Measurements from ENCODE around the gene CALB2. TPM values are rescaled to one million over a fixed set of nuclear protein-coding genes. Genes with fewer than 3 reads are reported as not detected.

CALB2 gene
- polyA plus RNA-seq, 1 donor from 2014 or later, result not detected

DNA sequence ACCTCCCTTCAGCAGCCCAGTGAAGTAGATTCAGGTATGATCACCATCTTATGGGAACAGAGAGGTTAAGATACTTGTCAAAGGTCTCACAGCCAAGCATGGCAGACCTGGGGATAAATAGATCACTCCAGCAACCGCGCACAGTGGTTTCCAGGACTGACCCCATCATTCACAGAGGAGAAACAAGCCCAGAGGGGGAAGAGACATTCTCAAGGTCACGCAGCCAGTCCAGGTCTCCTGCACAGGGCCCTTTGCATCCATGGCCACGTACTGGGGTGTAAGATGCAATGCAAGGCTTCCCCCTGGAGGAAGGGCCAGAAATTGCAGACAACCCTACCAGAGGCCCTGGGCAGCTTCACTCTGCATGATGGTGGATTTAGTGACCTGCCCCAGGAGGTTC lies 63.4 kb downstream of the CALB2 start:
- peaks cover 1 to 7% (median 5%) of the 10 kb centered on the region in 3 donors for H3K4me1 Mint-ChIP-seq

DNA sequence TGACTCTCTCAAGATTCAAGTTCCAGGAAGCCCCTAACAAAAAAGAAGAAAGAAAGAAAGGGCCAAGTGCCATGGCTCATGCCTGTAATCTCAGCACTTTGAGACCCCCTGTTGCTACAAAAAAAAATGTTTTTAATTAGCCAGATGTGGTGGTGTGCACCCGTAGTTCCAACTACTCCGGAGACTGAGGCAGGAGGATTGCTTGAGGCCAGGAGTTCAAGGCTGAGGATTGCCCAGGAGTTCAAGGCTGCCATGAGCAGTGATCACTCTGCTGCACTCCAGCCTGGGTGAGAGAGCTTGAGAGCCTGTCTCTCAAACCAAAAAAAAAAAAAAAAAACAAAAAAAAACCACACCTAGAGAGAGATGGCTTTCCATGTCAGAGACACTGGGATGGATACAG lies 64.5 kb downstream of the CALB2 start:
- H3K36me3 Mint-ChIP-seq, result peaks cover 2% of the 10 kb centered on the region
- peaks cover 35% of the 10 kb centered on the region for H3K27me3 Mint-ChIP-seq
- H3K4me1 Mint-ChIP-seq, result peaks cover 0 to 8% (median 7%) of the 10 kb centered on the region in 3 donors
- H3K27ac Mint-ChIP-seq, result no peak overlapping the region
- H3K9me3 Mint-ChIP-seq, result peaks cover 0 to 4% (median 0%) of the 10 kb centered on the region in 3 donors
- H3K4me3 Mint-ChIP-seq, result no peak overlapping the region

More for the DNA sequence above, 63.4 kb downstream of the CALB2 start:
- peaks cover 0 to 4% (median 0%) of the 10 kb centered on the region in 3 donors for H3K9me3 Mint-ChIP-seq
- peaks cover 1% of the 10 kb centered on the region for H3K36me3 Mint-ChIP-seq
- H3K27ac Mint-ChIP-seq, result no peak overlapping the region
- no peak overlapping the region for H3K4me3 Mint-ChIP-seq
- peaks cover 34% of the 10 kb centered on the region for H3K27me3 Mint-ChIP-seq

DNA sequence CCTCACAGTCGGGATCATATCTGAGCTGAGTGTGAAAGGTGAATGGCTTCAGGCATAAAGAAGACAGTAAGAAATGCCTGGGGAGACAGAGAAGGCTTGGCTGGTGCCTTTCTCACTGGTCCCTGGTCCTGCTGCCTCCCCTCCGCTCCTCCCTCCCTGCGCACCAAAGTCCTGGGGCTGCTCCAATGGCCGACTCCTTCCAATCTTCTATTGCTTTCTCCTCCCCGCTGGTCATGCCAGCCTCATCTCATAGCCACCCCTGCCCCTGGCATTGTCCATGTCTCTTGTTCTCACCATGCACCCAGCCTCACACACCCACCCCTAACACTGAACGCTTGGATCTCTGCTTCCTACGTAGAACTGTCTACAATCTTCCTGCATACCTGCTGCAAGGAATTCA lies 65.3 kb downstream of the CALB2 start:
- Mint-ChIP-seq H3K27ac (peak overlapping the region in 1 of 3 donors; percentile 21), H3K27me3 (peaks cover 33% of the 10 kb centered on the region), H3K36me3 (peaks cover 2% of the 10 kb centered on the region), H3K4me3 (no peak overlapping the region), H3K9me3 (peaks cover 0 to 6% (median 0%) of the 10 kb centered on the region in 3 donors), H3K4me1 (peaks cover 0 to 8% (median 7%) of the 10 kb centered on the region in 3 donors)

DNA sequence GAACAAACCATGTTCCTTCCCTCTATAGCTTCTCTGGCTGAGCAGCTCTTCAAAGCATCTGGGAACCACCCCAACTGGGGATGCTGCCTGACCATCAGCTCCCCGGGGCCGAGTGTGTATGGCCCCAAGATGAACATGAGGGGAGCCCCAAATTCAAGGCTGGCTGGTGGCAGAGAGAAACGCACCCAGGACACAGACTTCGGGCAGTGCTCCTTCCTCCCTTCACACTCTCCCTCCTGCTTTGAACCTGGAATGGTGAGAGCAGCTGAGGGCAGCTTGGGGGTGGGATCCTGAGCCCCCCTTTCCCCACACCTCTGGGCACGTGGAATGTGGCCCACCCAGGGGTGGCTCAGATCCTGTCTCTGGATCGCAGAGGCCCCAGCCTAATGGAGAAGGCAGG lies 66.1 kb downstream of the CALB2 start:
- no peak overlapping the region for H3K27ac Mint-ChIP-seq
- H3K9me3 Mint-ChIP-seq, result peaks cover 0 to 6% (median 0%) of the 10 kb centered on the region in 3 donors
- H3K36me3 Mint-ChIP-seq, result peaks cover 2% of the 10 kb centered on the region
- peak overlapping the region in 1 of 4 donors; percentile 28 for H3K4me3 Mint-ChIP-seq
- peaks cover 0 to 8% (median 7%) of the 10 kb centered on the region in 3 donors for H3K4me1 Mint-ChIP-seq
- H3K27me3 Mint-ChIP-seq, result peaks cover 33% of the 10 kb centered on the region

DNA sequence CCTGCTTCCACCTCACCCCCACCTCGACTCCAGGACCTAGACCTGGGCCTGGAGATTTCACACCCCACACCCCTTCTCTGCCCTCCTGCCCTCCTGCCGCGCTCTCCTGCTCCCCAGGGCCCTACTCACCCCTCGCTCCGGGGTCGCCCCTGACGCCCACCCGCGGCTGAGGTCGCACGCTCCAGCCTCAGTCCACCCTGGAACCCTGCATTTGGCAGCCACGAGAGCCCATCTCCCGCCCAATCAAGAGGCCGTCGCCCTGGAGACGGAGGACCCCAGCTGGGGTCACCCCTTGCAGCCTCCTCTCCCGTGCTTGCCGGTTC lies 67.2 kb downstream of the CALB2 start:
- Mint-ChIP-seq H3K4me1 (peaks cover 0 to 8% (median 7%) of the 10 kb centered on the region in 3 donors), H3K27ac (no peak overlapping the region), H3K9me3 (peaks cover 0 to 6% (median 0%) of the 10 kb centered on the region in 3 donors), H3K4me3 (no peak overlapping the region), H3K27me3 (peaks cover 36% of the 10 kb centered on the region), H3K36me3 (peaks cover 2% of the 10 kb centered on the region)

DNA sequence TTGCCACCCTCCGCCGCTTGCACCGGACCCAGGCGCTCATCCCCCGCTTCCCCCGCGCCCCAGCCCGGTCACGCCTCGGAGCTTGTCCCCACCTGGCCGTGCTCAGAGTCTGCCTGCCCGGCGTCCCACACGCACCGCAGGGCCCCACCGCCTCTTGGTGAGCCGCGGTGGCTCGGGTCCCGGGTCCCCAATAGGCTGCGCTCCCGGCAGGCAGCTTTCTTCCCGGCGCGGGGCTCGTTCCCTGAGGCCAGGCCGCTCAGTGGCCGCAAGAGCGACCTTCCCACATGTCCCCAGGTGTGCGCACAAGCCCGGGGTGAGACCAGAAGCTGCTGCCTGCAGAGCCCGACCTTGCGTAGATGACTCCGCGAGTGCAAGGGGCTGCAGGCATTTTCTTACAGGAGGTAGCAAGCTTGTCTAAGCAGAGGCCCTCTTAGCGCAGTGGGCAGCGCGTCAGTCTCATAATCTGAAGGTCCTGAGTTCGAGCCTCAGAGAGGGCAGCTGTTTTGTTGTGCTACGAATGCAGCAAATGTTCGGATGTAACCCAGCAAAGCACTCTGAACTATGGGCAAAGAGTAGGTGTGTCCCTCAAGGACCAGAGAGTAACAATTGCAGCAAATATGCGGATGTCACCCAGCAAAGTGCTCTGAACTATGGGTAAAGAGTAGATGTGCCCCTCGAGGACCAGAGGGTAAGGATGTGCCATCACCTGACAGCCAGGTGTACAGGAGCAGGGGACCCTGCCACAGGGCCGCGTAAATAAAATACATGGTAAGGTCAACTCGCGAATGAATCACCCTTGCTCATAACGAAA lies 67.8 kb downstream of the CALB2 start:
- Mint-ChIP-seq H3K27ac (peak overlapping the region in 1 of 3 donors; percentile 94), H3K4me1 (peaks cover 0 to 8% (median 7%) of the 10 kb centered on the region in 3 donors), H3K9me3 (peaks cover 0 to 6% (median 0%) of the 10 kb centered on the region in 3 donors), H3K36me3 (peaks cover 2% of the 10 kb centered on the region), H3K4me3 (peak overlapping the region; percentile 12 to 79 (median 44)), H3K27me3 (peaks cover 39% of the 10 kb centered on the region)

DNA sequence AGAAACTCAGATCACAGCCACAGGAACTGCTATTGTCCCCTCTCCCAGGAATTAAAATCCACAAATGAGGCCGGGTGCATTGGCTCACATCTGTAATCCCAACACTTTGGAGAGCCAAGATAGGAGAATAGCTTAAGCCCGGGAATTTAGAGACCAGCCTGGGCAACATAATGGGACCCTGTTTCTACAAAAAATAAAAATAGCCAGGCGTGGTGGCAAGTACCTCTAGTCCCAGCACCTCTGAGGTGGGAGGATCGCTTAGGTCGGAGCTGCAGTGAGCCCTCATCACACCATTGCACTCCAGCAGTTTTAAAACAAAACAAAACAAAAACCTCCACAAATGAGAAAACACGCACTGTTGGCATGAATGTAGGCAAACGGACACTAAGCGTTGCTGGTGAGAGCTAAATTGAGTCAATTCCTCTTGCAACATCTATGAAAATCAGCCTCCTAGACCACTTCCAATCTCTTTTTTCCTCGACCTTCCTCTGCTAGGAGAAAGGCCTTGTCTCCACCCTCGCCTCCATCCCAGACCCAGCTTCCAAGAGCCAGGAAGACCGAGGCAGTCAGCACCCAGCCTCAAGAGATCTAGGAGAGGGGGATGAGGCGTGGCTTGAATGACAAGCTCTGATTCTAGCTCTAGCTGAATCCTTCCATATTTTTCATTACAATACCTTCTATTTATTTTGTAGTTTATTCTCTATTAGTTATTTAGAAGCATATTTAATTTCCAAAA lies 68.5 kb downstream of the CALB2 start:
- peaks cover 0 to 8% (median 7%) of the 10 kb centered on the region in 3 donors for H3K4me1 Mint-ChIP-seq
- peaks cover 43% of the 10 kb centered on the region for H3K27me3 Mint-ChIP-seq
- peak overlapping the region in 1 of 3 donors; percentile 94 for H3K27ac Mint-ChIP-seq
- peaks cover 2% of the 10 kb centered on the region for H3K36me3 Mint-ChIP-seq
- peak overlapping the region in 2 of 4 donors; percentile 14 to 79 for H3K4me3 Mint-ChIP-seq
- peaks cover 0 to 6% (median 0%) of the 10 kb centered on the region in 3 donors for H3K9me3 Mint-ChIP-seq

DNA sequence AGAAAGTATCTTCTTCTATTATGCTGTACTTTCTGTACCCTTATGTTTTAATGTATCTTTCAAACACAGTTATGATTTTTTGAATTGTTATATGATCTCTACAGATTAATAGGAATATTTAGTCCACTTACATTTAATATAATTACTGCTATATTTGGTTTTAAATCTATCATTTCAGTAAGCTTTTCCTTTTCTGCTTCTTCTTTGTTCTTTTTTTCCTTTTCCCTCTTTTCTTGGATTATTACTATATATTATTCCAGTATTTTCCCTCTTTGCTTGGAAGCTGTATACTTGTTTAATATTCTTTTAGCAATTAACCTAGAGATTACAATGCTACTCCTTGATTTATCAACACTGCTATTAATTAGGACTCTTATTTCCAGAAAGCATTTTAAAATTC lies 69.9 kb downstream of the CALB2 start:
- H3K36me3 Mint-ChIP-seq, result peaks cover 2% of the 10 kb centered on the region
- no peak overlapping the region for H3K4me3 Mint-ChIP-seq
- H3K27me3 Mint-ChIP-seq, result peaks cover 39% of the 10 kb centered on the region

DNA sequence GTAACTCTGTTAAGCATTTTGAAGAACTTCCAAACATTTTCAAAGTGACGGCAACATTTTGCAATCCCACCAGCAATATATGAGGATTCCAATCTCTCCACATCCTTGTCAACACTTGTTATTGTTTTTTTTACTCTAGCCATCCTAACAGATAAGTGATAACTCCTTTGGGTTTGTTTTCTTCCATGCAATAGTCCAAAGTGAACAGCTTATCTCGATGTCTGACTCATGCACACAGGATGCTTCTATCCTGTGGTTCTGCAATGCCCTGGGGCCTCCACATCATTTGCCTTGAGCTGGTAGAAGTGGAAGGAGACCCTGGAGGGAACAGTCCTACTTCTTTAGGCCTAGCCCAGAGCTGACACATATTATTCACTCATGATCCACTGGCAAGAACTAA lies 70.4 kb downstream of the CALB2 start:
- Mint-ChIP-seq H3K27me3 (peaks cover 38% of the 10 kb centered on the region), H3K36me3 (peaks cover 2% of the 10 kb centered on the region), H3K4me3 (no peak overlapping the region), H3K4me1 (peaks cover 0 to 8% (median 7%) of the 10 kb centered on the region in 3 donors), H3K9me3 (peaks cover 0 to 7% (median 0%) of the 10 kb centered on the region in 3 donors), H3K27ac (no peak overlapping the region)

More for the DNA sequence above, 69.9 kb downstream of the CALB2 start:
- peaks cover 0 to 8% (median 7%) of the 10 kb centered on the region in 3 donors for H3K4me1 Mint-ChIP-seq
- peaks cover 0 to 6% (median 0%) of the 10 kb centered on the region in 3 donors for H3K9me3 Mint-ChIP-seq
- no peak overlapping the region for H3K27ac Mint-ChIP-seq

DNA sequence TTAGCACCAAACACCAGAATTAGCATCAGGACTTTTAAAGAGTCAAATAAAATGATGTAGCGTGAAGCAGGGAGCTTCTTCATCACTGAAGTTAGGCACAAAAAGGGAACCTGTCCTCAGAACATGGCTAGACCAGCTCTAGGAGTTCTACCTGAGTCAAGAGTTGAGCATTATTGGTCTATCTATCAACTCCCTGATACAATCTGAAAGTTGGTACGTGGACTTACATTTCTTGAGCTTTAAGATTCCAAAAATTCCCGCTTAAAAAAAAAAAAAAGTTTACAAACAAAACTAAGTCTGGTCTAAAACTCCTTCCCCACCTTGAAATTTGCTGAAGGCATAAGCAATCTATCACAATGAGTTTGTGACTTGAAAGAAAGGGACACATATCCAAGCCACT lies 71.1 kb downstream of the CALB2 start:
- Mint-ChIP-seq H3K36me3 (peaks cover 2% of the 10 kb centered on the region), H3K4me1 (peaks cover 0 to 8% (median 7%) of the 10 kb centered on the region in 3 donors), H3K4me3 (no peak overlapping the region), H3K27ac (no peak overlapping the region), H3K27me3 (peaks cover 35% of the 10 kb centered on the region), H3K9me3 (peaks cover 0 to 7% (median 0%) of the 10 kb centered on the region in 3 donors)

DNA sequence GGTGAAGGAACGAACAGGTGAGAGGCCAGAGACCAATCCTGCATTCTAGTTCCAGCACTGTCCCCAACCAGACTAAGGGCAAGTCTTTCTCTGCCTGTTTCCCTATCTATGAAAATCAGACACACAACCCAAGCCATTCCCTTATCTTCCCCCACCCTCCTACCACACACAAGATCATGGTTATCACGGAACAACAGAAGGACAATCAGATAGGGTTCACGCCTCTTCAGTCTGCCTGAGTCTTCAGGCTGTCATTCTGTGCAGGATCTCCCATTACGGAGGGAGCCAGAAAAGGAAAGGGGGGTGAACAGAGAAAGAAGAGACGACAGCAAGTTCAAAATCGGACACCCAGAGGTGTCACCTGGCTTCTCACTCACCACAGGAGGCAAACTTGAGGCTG lies 72.2 kb downstream of the CALB2 start:
- H3K4me3 Mint-ChIP-seq, result no peak overlapping the region
- H3K9me3 Mint-ChIP-seq, result peaks cover 0 to 7% (median 0%) of the 10 kb centered on the region in 3 donors

DNA sequence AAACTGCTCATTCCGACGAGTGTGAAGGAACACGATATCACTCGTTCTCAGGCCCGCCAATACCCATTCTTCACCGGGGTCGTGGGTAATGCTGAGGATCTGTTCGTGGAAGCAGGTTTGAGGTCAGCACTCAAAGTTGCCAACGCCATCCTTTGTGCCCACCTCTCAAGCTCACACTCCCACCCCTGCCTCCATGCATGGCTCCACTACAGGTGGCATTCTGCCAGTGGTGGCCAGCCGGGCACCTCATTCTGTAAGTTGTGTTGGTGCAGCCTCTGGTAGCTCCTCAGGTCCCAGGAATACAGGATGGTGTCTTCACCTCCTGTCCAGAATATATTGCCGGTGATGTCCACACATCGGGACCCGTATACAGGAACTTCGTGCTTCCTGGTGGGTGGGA lies 72.7 kb downstream of the CALB2 start:
- Mint-ChIP-seq H3K4me1 (peaks cover 0 to 8% (median 6%) of the 10 kb centered on the region in 3 donors), H3K27me3 (peaks cover 21% of the 10 kb centered on the region), H3K9me3 (peaks cover 0 to 7% (median 0%) of the 10 kb centered on the region in 3 donors), H3K27ac (no peak overlapping the region), H3K4me3 (no peak overlapping the region), H3K36me3 (peaks cover 2% of the 10 kb centered on the region)

More for the DNA sequence above, 72.2 kb downstream of the CALB2 start:
- peaks cover 0 to 8% (median 7%) of the 10 kb centered on the region in 3 donors for H3K4me1 Mint-ChIP-seq
- peaks cover 25% of the 10 kb centered on the region for H3K27me3 Mint-ChIP-seq
- H3K36me3 Mint-ChIP-seq, result peaks cover 2% of the 10 kb centered on the region
- no peak overlapping the region for H3K27ac Mint-ChIP-seq

DNA sequence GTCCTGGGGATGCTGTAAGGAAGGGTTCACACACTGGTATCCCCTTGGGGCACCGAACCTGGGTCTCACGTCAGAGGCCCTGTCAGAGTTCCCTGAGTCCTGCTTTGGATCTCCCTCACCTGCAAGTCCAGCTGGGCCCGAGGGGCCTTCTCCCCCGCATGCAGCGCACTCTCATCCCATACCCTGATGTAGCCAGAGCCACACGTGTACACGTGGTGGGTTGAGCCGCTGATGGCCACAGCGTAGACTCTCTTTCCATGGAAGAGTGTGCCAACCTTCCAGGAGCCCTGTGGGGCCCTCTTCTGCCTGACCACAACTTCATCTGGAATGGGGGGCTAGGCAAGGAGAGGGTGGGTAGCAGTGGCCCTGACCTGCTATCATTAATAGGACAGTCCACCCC lies 73.5 kb downstream of the CALB2 start:
- Mint-ChIP-seq H3K4me1 (peaks cover 0 to 3% (median 0%) of the 10 kb centered on the region in 3 donors), H3K9me3 (peaks cover 0 to 3% (median 0%) of the 10 kb centered on the region in 3 donors), H3K4me3 (no peak overlapping the region), H3K27me3 (peaks cover 15% of the 10 kb centered on the region), H3K27ac (no peak overlapping the region), H3K36me3 (peaks cover 2% of the 10 kb centered on the region)

DNA sequence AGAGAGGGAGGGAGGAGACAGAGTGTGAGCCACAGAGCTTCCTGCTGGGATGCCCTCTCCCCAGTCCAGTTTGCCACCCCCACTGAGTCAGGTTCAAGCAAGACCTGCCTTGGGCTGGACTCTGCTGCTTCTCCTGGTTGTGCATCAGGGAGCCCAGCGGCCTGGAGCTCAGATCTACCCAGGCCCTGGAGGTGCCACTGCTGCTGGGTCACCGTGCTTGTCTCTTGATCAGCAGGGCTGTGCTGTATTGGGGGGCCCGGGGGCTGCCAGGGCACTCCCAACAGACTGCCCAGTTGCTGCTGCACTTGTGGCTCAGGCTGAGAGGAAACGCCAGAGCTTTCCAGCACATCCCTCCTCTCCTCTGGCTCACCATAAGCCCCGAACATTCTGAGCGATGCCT lies 74.4 kb downstream of the CALB2 start:
- Mint-ChIP-seq H3K4me3 (no peak overlapping the region), H3K9me3 (peaks cover 0 to 3% (median 0%) of the 10 kb centered on the region in 3 donors), H3K36me3 (no peaks in the 10 kb centered on the region), H3K27me3 (peaks cover 16% of the 10 kb centered on the region), H3K27ac (no peak overlapping the region), H3K4me1 (no peaks in the 10 kb centered on the region)

DNA sequence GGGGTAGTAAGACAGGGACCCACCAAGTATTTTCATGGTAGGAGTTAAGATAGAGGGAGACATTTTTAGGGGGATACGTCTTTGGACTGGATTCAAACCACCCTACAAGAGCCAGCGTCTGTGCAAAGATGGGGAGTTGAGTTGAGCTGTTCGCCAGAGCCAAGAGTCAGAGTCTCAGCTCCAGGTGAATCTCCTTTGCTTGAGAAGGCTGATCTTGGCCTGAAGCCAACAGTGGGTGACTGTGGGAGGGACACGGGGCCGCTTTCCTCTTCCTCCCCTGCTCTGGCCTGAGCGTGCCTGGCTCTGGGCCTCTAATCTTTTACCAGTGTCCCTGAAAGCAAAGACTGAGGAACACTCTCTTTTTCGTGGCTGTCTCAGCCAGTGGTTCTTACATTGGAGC lies 78.0 kb downstream of the CALB2 start:
- H3K9me3 Mint-ChIP-seq, result peaks cover 0 to 2% (median 0%) of the 10 kb centered on the region in 3 donors
- no peak overlapping the region for H3K4me3 Mint-ChIP-seq
- no peaks in the 10 kb centered on the region for H3K4me1 Mint-ChIP-seq
- H3K27ac Mint-ChIP-seq, result no peak overlapping the region
- H3K27me3 Mint-ChIP-seq, result peaks cover 14% of the 10 kb centered on the region
- no peaks in the 10 kb centered on the region for H3K36me3 Mint-ChIP-seq

Measured in IgD-negative memory B cell (primary cell).